Right hindlimb (tissue), 1 donor: ENCODE results near the gene LURAP1L.

Experiments
- DNase-seq: peaks from one replicate; pipeline ENCODE4 v3.0.0-alpha.2; 2018

Gene LURAP1L, protein sequence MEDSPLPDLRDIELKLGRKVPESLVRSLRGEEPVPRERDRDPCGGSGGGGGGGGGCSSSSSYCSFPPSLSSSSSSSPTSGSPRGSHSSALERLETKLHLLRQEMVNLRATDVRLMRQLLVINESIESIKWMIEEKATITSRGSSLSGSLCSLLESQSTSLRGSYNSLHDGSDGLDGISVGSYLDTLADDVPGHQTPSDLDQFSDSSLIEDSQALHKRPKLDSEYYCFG

GRCh38 chr9:12774861-12775678 lies at the start of gene LURAP1L:
TSS of gene LURAP1L (plus strand) at chr9:12775020. CDS start at chr9:12775716, 696 bp downstream.
- peak; percentile 83 for DNase-seq

GRCh38 chr9:12726795-12727194 lies 48.0 kb upstream of the LURAP1L start:
- no peak for DNase-seq

- DNase-seq, result no peak
These were observed 44.6 kb upstream of the LURAP1L start for GRCh38 chr9:12730198-12730597.

DNA sequence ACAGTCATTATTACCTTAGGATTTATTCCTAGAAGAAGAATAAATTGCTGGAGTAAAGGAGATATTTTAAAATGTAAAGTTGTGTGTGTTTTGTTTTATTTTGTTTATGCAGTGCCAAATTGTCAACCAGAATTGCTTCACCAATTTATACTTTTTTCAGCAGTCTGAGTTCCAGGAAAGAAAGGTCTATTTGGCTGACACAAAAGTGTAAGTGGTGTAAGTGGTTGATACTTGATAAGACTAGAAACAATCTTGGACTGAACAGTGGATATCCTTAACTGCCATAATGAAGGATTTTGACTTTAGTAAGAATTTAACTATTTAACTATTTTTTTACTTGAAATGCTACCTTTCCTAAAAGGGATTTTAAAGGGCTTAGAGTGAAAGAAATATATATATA lies 43.9 kb upstream of the LURAP1L start:
- DNase-seq, result no peak

DNA sequence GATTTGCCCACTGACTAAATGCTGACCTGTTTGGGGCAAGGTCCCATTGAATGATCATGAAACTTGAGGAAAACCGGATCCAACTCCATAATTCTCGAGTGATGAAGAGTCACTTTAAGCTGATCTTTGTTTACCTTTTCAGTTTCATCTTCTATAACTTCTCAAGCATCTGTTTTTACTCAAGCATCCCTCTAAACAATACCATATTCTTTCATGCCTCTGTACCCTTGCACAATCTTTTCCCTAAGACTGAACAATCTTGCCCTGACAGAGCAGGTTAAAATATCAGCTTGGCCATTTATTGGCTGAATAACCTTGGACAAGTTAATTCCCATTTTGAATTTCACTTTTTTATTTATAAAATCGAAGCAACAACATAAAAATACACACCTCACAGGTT lies 41.8 kb upstream of the LURAP1L start:
- no peak for DNase-seq

DNA sequence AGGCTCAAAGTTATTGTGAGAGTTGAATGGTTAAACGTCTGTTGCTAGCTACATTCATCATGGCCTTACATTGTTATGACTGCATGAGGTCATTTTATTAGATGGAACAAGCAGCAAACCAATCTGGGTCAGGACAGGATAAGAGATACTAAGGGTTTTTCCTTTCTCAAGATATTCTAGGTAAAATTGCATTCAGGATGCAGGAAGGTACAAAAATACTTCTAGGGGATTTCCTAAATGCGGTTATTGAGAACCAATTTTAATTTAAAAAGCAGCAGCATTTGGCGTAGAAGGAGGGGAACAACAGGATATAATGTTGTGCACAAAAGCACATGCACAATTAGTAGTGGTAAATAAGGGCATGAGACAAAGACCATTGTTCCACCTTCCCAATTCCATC lies 39.2 kb upstream of the LURAP1L start:
- DNase-seq, result no peak

GRCh38 chr9:12737871-12738270 lies 36.9 kb upstream of the LURAP1L start:
- DNase-seq, result no peak

DNA sequence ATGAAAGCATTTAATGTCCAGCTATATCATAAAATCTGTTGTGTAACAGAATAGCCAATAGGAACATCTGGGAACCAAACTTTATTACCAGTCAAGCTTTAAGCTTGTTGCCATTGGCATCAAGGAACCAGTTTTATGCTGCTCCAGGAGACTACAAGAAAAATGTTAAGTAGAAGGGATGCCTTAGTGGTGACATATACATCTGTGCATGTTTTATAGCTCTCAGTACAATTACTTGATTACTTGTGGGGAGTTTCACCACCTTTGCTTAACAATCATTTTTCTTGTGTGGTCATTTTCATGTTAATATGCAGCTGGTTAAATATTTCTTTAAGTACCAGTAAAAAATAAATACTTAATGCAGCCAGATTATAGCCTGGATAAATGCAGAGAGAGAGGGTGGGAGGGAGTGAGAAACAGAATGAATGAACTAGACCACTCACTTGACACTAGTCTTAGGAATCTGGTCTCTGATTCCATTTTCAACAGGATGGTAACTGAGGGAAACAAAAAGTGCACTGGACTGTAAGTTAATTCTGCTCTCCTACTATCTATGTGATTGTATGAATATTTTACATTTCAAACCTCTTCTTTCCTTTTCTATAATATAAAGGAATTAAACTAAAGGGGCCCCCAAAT lies 35.7 kb upstream of the LURAP1L start:
- no peak for DNase-seq

- DNase-seq, result no peak
These were observed 34.0 kb upstream of the LURAP1L start for GRCh38 chr9:12740845-12741244.

GRCh38 chr9:12748016-12748415 lies 26.8 kb upstream of the LURAP1L start:
- DNase-seq, result no peak

GRCh38 chr9:12748954-12749353 lies 25.9 kb upstream of the LURAP1L start:
- DNase-seq, result no peak

GRCh38 chr9:12753931-12754330 lies 20.9 kb upstream of the LURAP1L start:
- no peak for DNase-seq

DNA sequence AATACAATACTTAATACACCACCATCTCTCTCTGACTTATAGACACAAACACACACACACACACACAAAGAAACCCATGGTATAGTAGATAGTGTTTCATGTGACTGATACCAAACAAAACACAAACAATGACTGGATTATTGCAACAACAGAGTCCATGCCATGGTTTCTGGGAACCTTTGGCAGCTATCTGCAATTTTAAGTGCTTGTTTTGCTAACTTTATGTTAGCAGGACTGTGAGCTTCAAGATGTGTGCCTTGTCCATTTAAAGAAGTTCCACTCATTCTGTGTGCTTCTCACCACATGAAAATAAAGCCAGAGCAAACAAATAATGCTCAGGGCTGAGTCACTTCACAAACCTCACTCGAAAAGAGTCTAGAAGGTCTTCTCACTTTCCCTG lies 15.1 kb upstream of the LURAP1L start:
- no peak for DNase-seq

DNA sequence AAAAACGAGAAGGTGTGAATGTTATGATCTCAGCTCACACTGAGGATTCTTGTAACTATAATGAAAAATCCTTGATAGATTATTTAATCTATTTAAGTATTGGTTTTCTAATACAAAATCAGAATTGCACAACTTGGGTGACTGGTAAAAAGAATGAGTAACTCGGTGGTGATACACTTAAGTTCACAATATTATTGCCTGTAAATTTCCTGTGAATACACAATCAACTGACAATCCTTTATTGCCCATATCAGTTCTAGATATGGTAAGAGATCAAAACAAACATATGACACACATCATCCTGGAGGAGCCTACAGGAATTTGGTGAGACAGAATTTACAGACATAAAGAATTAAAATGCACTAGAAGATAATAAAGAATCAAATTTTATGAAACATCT lies 14.1 kb upstream of the LURAP1L start:
- no peak for DNase-seq

DNA sequence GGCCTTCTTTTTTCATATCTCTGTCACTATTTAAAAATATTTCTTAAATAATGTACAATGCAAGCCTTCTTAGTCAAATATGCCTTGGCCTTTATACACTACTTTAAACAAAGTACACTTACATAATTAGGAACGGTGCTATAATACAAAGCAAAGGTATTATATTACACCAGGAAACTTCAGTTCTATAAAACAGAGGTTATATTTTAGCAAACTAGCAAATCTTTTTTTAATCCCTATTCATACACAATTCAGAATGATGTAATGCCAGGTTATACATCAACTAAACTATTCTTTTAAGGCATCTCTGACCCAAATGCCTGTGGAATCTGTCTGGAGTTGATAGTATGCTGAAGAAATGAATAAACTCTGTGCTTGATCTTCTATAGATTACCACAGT lies 10.7 kb upstream of the LURAP1L start:
- no peak for DNase-seq

DNA sequence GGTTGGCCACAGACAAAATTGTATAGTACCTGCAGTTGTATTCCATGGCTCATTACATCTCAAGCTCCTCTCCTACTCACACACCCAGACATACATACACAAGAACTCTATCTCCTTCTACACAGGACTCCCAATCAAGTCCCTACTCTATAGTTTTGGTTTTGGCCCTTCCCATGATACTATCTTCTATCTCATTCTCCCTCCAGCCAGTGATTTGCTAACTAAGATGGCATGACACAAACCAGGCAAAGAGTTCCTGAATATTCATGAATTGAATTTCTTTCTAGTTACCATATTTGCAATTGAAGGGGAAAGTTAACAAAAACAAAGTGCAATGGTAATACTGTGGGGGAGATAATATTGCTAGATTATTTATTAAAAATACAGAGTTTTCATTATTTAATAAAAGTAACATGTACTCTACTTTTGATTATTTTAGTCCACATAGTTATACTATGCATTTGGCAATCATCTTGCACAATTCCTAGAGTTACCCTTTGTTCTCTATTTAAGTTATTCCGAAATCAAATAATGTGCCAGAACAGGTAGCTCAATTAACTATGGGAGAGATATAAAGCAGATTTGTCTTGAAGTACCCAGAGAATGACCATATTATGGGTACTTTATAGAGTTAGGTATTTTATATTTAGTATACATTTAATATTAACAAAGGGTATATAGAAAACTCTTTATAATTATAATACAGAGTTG lies 9.6 kb upstream of the LURAP1L start:
- DNase-seq, result no peak

- DNase-seq, result no peak
These were observed 8.5 kb upstream of the LURAP1L start for GRCh38 chr9:12766357-12766756.

GRCh38 chr9:12770261-12770660 lies 4.6 kb upstream of the LURAP1L start:
- no peak for DNase-seq

DNA sequence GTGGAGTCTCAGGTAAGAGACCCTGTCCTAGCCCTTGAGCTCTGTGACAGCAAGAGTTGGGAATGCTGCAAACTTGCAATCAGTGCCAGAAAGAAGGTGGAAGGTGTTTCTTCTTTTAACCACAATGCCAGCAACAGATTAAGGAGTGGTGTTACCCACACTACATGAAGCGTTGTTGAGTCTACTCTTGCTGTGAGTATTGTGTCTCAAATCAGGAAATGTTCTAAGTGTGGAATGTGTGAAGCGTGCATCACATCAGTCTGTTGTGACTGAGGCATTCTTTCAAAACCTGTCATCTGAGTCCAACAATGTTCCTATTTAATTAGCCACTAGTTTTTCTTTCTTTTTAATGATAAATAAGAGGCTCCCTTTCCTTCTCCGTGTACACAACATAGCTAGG lies 2.9 kb upstream of the LURAP1L start:
- DNase-seq, result no peak

DNA sequence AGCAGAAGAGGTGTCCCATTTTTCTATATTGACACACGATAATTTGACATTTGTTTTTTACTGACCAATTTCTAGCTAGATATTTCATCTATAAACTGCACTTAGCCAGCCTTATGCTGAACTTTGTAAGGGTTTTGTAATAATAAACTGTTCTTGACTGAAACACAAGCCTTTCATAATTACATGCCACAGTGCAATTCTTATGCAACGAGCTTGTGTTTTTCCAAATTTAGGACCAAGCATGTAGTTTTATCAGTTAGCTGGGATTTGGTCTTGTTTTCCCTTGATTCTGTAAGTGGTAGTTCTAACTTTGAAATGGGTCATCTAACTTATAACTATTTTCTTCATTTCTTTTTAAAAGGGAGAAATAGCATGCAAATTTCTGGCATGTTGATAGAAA lies 1.3 kb upstream of the LURAP1L start:
- no peak for DNase-seq

DNA sequence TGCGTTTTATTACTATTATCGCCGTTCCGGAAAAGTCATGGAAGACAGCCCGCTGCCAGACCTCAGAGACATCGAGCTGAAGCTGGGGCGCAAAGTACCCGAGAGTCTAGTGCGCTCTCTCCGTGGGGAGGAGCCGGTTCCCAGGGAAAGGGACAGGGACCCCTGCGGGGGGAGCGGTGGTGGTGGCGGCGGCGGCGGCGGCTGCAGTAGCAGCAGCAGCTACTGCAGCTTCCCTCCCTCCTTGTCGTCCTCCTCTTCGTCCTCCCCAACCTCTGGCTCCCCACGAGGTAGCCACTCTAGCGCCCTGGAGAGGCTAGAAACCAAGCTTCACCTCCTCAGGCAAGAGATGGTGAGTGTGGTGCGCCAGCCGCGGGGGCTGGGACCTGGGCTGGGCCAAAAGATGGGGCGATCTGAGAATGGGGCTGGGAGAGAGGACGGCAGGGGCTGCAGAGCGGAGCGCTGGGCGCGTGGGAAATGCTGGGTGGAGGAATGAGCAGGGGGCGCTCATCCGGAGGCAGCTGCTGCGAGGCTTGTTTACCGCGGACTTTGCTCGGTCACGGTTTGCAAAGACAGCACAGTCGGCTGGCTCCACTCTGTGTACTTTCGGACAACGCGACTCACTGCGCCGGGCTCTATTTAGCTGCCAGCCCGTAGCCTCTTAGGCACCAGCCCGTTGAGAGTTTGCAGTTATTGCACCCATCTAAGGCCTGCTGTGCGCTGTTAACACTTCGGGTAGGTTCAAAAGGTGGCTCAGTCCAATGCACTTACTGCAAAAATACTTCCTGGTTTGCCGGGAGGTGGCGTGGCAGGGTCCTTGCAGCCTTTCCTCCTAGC lies 1.1 kb downstream of the LURAP1L start:
- peak; percentile 87 for DNase-seq

DNA sequence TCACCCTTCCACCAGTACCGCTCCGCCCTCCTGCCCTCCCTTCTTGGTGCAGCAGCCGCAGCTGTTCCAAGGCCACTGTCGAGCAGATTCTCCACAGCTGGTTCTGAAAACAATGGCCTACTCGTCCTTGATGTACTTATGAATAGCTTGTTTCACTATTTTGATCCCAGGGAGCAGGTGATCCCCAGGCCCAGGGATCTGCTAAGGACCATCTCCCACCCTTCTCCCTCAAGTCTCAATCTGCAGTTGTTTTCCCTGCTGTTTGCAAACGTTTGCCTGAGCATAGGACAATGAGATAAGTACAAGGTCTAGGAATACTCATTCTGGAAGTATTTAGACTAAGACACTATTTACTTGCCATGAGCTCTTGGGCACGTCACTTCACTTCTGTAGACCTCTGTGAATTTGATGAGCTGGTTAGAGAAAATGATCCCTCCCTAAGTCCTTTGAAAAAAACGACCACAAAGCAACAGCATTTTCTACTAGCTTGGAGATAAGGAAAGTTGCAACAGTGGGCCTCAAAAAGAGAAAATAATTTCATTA lies 1.8 kb downstream of the LURAP1L start:
- peak; percentile 96 for DNase-seq
